ENCODE data around the gene RANBP17. TPM values are rescaled to one million over a fixed set of nuclear protein-coding genes. Genes with fewer than 3 reads are reported as not detected.
"Not testable (repeated sequence)": the region's sequence is repeated elsewhere in the genome, so short reads cannot be mapped to it uniquely, and the experiment has no call there.

The RANBP17 gene
- total and polyA plus RNA-seq, 2 of the 4 experiments (the other 2 are of a cell fraction): 8.2 to 29.0 TPM

DNA sequence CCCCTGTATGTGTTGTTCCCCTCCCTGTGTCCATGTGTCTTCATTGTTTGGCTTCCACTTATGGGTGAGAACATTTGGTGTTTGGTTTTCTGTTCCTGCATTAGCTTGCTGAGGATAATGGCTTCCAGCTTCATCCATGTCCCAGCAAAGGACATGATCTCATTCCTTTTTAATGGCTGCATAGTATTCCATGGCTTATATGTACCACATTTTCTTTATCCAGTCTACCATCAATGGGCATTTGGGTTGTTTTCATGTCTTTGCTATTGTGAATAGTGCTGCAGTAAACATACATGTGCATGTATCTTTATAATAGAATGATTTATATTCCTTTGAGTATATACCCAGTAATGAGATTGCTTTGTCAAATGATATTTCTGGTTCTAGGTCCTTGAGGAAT is 8.6 kb downstream of the RANBP17 start:
- H3K9me3 ChIP-seq (ENCODE audit: control insufficient read depth, insufficient read depth, low read length); BruUV-seq (replicated peaks); in situ Hi-C loops (cut with MboI; ENCODE audit: low sequenced_read_pairs); H3K4me1 ChIP-seq (ENCODE audit: control insufficient read depth, insufficient read depth, low read length); CTCF ChIA-PET; H2BK20ac ChIP-seq (ENCODE audit: low read depth, low read length); ATAC-seq (ENCODE audit: low read depth); dilution Hi-C loops (cut with HindIII; ENCODE audit: low sequenced_read_pairs, unreplicated experiment); H3K9ac ChIP-seq (ENCODE audit: low read depth, low read length); H4K5ac ChIP-seq (ENCODE audit: low read depth, low read length); H2BK120ac ChIP-seq (ENCODE audit: low read depth, low read length); H3K14ac ChIP-seq (replicated peaks; ENCODE audit: low read depth, low read length); H4K8ac ChIP-seq (ENCODE audit: low read depth in 2 of 2, low read length in 2 of 2); DNase-seq; H3K56ac ChIP-seq (ENCODE audit: extremely low read depth, insufficient read depth, low read length); H3K4me2 ChIP-seq (ENCODE audit: low read depth, low read length); intact Hi-C loops (cut with micrococcal nuclease); H2AFZ ChIP-seq (replicated peaks; ENCODE audit: low read length, poor library complexity); H3K9me1 ChIP-seq (ENCODE audit: insufficient read depth, low read length); POLR2A ChIA-PET (ENCODE audit: unreplicated experiment); H3K27me3 ChIP-seq (ENCODE audit: control insufficient read depth, insufficient read depth, low read length); H2AK5ac ChIP-seq (ENCODE audit: low read depth, low read length); H4K91ac ChIP-seq (ENCODE audit: insufficient read depth, low read depth, low read length); H2BK15ac ChIP-seq (ENCODE audit: low read depth, low read length); H3K27ac ChIP-seq (ENCODE audit: insufficient read depth, low read length); H3K4ac ChIP-seq (ENCODE audit: low read depth, low read length); H3K18ac ChIP-seq (ENCODE audit: low read depth, low read length); H3K36me3 ChIP-seq (ENCODE audit: control insufficient read depth, insufficient read depth, low read length); H3K4me3 ChIP-seq (ENCODE audit: insufficient read depth, low read depth, low read length); H2AK9ac ChIP-seq (replicated peaks; ENCODE audit: low read depth, low read length, poor library complexity); H3K23ac ChIP-seq (ENCODE audit: low read depth, low read length); H4K20me1 ChIP-seq (ENCODE audit: insufficient read depth, low read length); H2BK5ac ChIP-seq (ENCODE audit: low read depth, low read length, poor library complexity, severe bottlenecking): not testable (repeated sequence)
- H3K79me1 ChIP-seq (ENCODE audit: low read depth in 1 of 2, low read length in 2 of 2): peaks cover 12 to 20% of the 10 kb centered on the region in 2 experiments

All from IMR-90 (cell line).